ENCODE measurements around the gene RANBP9.

The RANBP9 gene

DNA sequence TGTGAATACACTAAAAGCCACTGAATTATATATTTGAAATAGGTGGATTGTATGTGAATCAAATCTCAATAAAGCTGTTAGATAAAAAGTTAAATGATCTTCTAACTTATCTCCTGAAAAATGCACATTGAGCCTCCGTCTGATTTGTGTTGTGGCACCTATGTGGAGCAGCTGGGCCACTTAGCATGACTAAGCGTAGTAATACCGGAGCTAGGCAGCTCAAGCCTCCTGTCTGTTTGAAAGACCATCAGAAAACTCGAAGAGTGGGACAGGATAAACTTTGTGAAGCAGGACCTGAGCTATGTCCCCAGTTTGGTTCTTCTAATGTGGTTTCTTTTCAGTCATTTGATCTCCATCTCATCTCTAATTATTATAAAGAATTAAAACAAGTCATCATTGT lies 107.5 kb downstream of the RANBP9 start:
- DNase-seq (ENCODE audit: low read depth, low spot score), result no peak

DNA sequence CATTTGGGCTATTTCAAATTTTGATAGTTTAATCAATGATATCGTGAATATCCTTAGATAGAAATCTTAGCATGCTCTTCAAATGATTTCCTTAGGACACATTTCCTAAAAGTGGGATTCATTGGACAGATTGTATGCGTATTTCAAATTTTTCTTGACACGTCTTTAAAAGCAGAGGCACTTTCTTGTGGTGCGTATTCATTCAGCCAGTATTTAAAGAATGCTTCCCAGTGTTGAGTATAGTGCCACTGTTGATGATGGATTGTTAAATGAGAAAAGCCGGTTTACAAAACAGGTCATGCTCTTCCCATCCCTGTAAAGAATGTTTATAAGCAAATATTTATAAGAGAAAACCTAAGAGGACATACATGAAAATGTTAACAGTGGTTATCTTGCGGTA lies 111.6 kb downstream of the RANBP9 start:
- no peak for DNase-seq (ENCODE audit: low read depth, low spot score)

DNA sequence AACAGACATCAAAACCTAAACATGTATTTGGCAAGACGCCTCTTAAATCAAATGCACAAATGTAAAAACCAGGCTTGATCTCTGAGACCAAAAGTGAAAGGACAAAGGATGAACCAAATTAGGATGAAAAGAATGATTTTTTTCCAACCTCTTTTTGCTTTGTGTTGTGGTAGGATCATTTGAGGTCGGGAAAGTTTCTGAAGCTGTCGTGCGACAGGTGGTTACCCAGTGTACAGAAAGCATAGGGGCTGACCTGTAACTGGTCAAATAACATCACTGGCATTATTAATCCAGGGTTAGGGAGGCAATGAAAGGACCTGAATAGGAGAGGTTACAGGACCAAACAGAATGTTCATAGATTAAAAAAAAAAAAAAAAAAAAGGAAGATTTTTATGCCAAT lies 114.6 kb downstream of the RANBP9 start:
- no peak for DNase-seq (ENCODE audit: low read depth, low spot score)

DNA sequence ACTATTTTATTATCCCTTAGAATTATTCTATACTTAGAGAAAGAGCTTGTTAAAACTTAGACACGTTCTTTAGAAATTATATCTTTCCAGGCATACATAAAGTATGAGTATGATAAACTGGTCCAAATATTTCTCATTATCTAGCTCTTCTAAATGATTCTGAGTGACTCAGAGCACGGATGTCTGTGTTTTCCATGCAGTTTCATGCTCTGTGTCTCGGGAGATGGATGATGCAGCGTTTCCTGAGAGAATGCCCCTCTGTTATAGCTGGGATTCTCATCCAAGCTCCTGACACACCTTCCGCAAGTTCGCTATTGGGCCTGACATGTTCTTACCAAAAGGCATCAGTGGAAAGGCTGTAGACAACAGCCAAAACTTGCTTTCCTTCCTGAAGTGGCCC lies 117.9 kb downstream of the RANBP9 start:
- DNase-seq (ENCODE audit: low read depth, low spot score), result no peak

DNA sequence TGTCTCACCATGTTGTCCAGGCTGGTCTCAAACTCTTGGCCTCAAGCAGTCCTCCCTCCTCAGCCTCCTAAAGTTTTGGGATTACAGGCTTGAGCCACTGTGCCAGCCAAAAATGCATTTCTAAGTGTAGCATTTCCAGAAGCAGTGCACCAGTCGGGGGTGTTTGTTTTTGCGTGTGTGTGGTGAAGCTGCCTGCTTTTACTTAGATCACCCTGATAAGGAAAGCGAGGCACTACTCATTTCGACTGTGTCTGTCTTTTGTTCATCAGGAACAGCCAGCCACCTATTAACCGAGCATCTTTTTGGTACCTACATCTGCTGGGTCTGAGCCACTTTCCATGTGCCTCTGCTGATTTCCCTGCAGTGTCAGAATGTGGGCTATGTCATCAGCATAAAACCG lies 118.5 kb downstream of the RANBP9 start:
- no peak for DNase-seq (ENCODE audit: low read depth, low spot score)

DNA sequence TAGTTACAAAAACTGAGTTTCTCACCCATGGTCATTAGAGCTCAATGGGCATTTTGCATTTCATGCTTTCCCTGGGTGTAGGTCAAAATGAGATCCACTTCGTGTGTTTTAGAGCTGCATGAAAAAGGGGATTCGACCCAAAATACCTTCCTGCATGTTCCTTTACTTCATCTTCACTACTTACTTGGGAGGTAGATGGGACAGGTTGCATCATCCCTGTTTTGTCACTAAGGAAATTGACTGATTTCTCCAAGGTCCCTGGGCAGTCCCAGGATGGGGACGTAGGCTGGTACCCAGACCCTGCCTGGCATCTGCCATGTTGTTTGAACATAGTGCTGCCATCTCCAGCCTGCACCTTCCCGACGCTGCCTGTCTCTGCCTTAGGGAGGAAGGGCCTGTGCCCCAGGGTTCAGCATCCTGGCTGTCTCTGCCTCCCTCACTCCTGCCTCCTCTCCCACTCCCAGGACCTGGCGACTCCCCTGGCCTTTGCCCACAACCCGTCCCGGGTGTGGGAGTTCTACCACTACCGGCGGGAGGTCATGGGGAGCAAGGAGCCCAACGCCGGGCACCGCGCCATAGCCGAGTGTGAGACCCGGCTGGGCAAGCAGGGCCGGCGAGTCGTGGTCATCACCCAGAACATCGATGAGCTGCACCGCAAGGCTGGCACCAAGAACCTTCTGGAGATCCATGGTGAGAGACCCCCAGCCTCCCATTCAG lies 120.3 kb downstream of the RANBP9 start:
- no peak for DNase-seq (ENCODE audit: low read depth, low spot score)

DNA sequence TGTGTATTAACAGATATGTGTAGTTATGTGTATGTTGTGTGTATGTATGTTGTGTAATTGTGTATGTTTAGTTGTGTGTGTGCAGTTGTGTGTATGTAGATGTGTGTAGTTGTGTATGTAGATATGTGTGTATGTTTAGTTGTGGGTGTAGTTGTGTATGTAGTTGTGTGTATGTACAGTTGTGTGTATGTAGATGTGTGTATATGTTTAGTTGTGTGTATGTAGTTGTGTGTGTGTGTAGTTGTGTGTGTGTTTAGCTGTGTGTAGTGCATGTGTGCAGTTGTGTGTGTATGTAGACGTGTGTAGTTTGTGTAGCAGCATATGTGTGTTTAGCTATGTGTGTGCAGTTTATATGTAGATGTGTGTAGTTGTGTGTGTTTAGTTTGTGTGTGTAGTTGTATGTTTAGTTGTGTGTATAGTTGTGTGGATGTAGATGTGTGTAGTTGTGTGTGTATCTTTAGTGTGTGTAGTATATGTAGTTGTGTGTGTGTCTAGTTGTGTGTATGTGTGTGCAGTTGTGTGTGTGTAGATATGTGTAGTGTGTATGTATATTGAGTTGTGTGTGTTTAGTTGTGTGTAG lies 121.0 kb downstream of the RANBP9 start:
- no peak for DNase-seq (ENCODE audit: low read depth, low spot score)

DNA sequence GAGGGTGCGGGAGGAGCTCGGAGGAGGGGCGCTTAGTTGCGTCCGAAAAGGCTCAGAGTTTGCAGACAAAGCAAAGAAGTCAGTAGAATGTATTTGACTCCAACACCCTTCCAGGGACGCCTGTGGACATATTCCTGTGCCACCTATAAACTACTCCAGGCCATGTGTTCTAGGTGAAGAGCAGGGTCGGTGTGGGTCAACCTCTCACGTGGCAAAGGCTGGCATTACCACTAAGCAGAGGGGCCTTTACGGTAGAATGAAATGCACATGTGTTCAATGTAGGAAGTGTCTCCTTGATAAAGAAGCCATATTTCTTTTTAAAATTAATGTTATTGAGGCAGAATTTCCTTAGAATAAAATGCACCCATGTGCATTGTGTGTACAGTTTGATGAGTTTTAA lies 121.8 kb downstream of the RANBP9 start:
- no peak for DNase-seq (ENCODE audit: low read depth, low spot score)

DNA sequence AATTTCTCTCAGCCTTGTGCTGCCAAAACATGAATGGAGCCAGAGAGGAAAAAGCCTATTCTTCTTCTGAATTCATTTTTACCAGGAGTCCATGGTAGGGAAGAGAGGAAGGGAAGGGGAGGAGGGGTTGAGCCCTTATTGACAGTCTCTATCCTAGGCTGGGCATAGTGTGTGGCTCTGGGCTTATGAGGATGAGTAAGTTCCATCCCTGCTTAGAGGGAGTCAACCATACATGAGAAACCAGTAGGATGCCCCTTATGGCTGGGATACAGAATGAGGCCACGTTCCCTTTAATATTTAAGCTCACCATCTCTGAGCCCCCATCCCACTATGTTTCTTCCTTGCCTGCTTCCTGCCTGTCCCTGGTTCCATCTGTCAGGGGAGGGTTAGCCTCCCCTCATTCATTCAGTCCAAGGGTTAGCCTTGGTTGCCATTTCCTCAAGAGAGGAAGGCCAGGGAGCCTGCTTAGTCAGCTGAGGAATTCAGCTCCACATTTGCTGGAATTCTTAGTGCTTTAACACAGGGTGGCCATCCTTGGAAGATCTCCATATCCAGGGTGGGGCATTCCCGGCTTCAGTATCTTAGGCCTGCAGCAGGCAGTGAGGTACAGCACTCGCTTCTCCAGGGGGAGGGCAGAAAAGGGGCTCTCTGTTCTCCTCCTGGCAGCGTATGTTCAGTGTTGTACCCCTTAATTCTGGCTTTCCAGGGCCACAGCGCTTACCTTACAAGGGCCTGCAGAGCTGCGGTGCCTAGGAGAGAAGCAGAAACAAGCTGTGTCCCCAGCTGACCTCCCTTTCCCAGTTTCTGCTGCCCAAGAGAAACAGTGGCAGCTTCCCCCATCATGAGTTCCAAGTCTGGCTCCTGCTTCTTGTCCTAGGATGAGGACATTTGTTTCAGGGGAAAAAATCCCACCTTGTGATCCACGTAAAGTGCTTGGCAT lies 124.8 kb downstream of the RANBP9 start:
- no peak for DNase-seq (ENCODE audit: low read depth, low spot score)

DNA sequence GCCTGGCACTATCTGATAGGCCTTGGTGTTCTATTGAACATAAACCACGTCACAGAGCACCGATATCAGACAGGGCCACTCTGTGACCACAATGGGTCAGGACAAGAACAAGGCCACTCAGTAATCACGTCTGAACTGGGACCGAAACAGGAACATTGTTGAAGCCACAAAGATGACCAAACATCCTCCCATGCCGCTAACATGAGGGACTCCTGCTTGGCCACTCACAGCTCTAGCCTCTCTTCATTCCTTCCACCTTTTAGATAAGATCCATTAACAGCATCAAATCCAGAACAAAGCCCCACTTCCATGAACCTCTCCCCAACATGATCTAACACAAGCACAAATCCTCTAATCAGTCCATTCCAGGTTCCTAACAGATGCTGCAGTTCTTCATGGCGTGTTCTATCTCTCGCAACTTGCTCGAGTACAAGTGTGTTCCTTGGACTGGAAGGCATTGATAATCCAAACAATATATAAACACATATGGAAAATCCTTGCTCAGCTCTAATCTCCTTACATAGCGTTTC lies 129.9 kb downstream of the RANBP9 start:
- no peak for DNase-seq (ENCODE audit: low read depth, low spot score)

DNA sequence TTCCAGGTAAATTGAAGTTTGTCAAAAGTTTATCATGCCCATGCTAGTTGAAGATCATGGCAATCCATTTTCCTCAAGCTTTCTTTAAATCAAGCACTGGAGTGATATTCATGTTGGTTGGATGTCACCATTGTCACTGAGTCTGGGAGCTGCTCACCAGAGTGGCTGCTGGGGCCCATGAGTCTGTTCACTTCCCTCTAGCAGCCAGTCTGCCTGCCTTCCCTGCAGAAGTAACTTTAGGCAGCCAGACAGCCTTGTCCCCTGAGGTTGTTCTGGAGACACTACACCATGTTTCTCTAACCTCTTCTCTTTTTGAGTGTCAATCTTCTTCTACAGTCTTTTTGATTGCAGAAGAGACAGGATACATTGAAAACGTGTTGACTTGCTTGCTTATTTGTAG lies 131.7 kb downstream of the RANBP9 start:
- no peak for DNase-seq (ENCODE audit: low read depth, low spot score)

DNA sequence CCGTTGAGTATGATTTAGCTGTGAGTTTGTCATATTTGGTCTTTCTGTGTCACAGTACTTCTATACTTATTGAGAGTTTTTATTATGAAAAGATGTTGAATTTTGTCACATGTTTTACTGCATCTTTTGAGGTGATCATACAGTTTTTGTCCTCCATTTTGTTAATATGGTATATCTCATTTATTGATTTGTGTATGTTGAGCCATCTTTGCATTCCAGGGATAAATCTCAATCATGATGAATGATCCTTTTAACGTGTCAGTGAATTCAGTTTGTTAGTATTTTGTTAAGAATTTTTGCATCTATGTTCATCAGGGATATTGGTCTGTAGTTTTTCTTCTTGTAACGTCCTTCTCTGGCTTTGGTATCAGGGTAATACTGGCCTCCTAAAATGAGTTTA lies 133.7 kb downstream of the RANBP9 start:
- DNase-seq (ENCODE audit: low read depth, low spot score), result no peak

DNA sequence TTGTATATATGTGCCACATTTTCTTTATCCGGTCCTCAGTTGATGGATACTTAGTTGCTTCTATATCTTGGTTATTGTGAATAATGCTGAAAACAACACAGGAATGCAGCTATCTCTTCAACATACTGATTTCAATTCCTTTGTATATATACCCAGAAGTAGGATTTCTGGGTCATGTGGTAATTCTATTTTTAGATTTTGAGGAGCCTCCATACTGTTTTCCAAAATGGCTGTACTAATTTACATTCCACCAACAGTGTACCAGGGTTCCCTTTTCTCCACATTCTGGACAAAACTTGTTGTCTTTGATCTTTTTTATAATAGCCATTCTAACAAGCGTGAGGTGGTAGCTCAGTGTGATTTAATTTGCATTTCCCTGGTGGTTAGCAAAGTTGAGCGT lies 135.6 kb downstream of the RANBP9 start:
- DNase-seq (ENCODE audit: low read depth, low spot score), result no peak

DNA sequence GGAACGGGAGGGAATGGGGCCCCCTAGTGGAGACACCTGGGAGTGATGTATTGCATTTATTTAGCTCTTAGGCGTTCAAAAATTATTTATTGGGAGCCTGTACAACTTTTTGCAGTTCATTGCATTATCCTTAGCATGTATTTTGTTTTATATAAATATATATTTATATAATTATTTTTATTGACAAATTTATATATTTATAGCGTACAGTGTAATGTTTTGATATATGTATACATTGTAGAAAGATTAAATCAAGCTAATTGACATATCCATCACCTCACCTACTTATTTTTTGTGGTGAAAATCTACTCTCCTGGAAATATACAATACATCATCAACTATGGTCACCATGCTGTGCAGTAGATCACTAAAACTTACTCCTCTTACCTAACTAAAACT lies 136.3 kb downstream of the RANBP9 start:
- no peak for DNase-seq (ENCODE audit: low read depth, low spot score)

DNA sequence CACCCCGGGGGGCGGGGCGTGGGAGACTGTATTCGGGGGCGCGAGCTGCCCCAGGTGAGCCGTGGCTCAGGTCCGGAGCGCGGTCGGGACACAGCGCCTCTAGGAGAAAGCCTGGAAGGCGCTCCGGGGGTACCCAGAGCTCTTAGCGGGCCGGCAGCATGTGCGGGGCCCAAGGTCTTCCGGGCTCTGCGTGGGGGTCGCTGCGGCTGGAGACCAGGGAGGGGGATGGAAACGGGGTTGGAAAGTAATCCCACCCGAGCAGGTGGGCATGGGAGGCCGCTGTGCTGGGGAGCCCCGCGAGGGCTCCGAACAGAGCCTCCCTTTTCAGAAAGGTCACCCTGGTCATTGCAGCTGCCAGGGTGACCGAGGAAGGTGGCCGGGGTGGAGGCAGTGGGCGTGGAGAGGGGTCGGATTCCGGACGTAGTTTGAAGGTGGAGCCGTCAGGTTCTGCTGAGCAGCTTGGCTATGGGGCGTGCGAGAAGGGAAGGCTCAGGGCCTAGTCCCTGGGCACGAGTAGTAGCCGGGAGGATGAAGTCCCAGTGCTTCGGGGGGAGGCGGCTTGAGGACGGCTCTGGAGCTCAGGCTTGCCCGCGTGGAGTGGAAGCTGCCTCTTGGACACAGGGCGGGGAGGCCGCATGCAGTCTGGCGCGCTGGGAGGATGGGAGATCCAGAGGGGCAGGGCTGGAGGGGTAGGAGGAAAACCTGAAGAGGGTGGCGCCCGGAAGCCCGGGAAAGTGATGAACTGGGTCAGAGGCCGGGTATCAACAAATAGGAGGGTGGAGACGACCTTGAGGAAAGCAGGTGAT lies 136.9 kb downstream of the RANBP9 start, which contains the start of gene SIRT5:
SIRT5 (plus strand) TSS at position 31 of the 806 bp plus-strand sequence. CDS start 9,510 bp downstream, outside the sequence.
- DNase-seq (ENCODE audit: low read depth, low spot score), result peak; percentile 48

DNA sequence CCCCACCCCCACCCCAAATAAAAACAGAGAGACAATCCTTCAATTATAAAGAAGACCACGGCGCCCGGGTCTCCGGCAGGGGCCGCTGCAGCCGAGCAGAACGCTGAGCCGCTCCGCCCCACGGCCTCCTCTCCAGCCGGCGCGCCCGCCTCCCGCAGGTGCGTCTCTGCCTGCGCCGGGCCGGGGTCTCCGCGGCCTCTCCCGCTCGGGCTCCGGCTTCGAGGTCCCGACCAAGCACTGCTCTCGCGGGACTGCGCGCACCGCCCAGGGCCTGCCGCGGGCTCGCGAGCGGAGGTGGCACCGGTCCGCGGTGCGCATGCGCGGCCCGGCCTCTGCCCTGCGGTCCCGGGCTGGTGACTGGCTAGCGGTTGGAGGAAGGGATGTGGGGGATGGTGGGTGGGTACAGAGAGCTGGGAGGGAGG lies 137.5 kb downstream of the RANBP9 start:
- peak; percentile 67 for DNase-seq (ENCODE audit: low read depth, low spot score)

DNA sequence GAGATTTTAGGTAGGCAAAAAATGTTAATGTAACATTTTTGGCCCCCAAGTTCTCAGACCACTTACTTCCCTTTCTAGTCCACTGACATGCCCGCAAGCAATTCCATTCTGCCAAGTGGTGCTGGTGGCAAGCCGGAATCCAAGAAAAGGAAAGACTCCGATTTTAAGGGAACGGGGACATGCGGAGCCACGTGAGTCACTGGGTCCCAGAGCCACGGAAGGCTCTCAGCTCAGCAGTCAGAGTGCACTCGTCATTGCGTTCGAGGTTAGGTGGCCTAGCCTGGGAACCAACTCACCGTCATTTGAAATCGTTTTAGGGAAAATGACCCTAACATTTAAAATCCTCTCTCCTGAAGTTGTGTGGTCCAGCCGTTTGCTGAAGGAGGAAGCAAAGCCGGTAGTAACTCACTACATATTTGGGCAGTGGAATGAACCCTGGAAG lies 137.9 kb downstream of the RANBP9 start:
- no peak for DNase-seq (ENCODE audit: low read depth, low spot score)

DNA sequence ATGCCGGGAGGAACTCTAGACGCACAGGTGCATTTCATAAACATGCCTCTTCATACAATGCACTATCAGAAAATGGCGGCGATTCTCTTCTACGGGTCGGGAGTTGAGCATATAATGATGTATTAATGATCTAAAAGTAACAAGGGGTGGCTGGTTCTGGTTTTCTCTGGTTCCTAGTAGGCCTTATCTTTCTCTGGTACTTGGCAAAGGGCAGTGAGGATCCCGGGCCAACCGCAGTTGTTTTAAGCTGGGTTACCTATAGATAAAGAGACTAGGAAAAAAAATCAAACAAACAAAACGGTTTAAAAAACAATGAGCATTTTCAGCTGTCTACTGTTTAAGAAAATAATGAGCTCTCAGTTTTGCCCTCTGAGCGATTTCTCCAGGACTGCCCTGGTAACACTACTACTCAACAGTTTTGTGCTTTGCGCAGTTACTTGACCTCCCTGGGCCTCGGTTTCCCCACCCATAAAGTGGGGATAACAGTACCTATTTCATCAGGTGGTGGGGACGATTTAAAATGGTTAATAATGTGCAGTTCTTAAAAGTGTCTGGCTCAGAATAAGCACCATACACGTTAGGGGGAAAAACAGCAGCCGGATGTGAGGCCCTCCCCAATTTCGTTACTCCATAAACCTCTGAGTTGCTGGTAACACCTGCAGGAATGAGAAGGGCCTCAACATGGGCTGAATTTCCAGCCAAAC lies 138.5 kb downstream of the RANBP9 start:
- no peak for DNase-seq (ENCODE audit: low read depth, low spot score)

DNA sequence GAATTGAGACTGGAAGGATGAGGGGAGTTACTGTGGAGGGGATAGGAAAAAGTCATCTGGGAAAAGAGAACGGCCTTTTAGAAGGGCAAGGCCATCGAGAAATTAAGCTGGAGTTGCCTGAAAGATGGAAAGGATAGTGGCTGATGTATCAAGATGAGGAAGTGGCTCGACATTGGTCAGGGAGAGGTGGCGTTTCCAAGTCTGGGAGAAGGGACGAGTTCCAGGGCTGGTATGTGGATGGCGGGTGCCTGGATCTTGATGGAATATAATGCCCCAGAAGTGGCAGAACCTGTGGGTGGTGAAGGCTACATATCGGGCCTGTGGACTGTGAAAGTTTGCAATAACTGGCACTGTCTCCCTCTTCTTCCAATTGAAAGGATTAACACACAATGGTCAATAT lies 139.4 kb downstream of the RANBP9 start:
- DNase-seq (ENCODE audit: low read depth, low spot score), result no peak

All from brain pericyte (primary cell).